Rectal smooth muscle tissue (tissue), 1 donor: Measurements from ENCODE around the gene RNF38.
A peak's percentile ranks its signal among the peaks of the same experiment; 100 is the strongest.
"Not testable (repeated sequence)": the region's sequence is repeated elsewhere in the genome, so short reads cannot be mapped to it uniquely, and the experiment has no call there.

ENCODE experiments used
- H3K27ac ChIP-seq: one replicate; pipeline ENCODE4 v1.7.0; 2013; ENCODE audit warnings: low read depth, low read length, inconsistent platforms
- H3K27me3 ChIP-seq: one replicate; pipeline ENCODE4 v1.7.0; 2013; ENCODE audit warnings: low read length; ENCODE audit not compliant: control insufficient read depth, insufficient read depth
- H3K36me3 ChIP-seq: one replicate; pipeline ENCODE4 v1.7.0; 2013; ENCODE audit warnings: low read length; ENCODE audit not compliant: control insufficient read depth, insufficient read depth
- H3K4me1 ChIP-seq: one replicate; pipeline ENCODE4 v1.7.0; 2013; ENCODE audit warnings: low read length; ENCODE audit not compliant: control insufficient read depth, insufficient read depth
- H3K4me3 ChIP-seq: one replicate; pipeline ENCODE4 v1.7.0; 2013; ENCODE audit warnings: low read length
- H3K9ac ChIP-seq: one replicate; pipeline ENCODE4 v1.7.0; 2013; ENCODE audit warnings: low read length

The RNF38 gene

GRCh38 chr9:36401164-36401740, 1.2 kb upstream of the RNF38 start:
- Histone ChIP-seq H3K9ac (peak overlapping the region; percentile 60), H3K27ac (peak overlapping the region; percentile 89), H3K4me3 (peak overlapping the region; percentile 91), H3K36me3 (no peaks in the 10 kb centered on the region), H3K27me3 (no peaks in the 10 kb centered on the region), H3K4me1 (peaks cover 7% of the 10 kb centered on the region)

GRCh38 chr9:36400332-36401163, 479 bp upstream of the RNF38 start:
- Histone ChIP-seq H3K27me3 (no peaks in the 10 kb centered on the region), H3K4me3 (peak overlapping the region; percentile 91), H3K9ac (peak overlapping the region; percentile 76), H3K27ac (peak overlapping the region; percentile 89), H3K36me3 (no peaks in the 10 kb centered on the region), H3K4me1 (peaks cover 7% of the 10 kb centered on the region)

- peak overlapping the region; percentile 31 for H3K27ac ChIP-seq
- no peaks in the 10 kb centered on the region for H3K27me3 ChIP-seq
Observed at GRCh38 chr9:36398745-36399144, 1.3 kb downstream of the RNF38 start.

GRCh38 chr9:36396985-36397384, 3.1 kb downstream of the RNF38 start:
- Histone ChIP-seq H3K4me3 (no peak overlapping the region), H3K4me1 (peaks cover 9% of the 10 kb centered on the region), H3K27me3 (no peaks in the 10 kb centered on the region), H3K9ac (no peak overlapping the region), H3K36me3 (no peaks in the 10 kb centered on the region), H3K27ac (no peak overlapping the region)

More at GRCh38 chr9:36398745-36399144, 1.3 kb downstream of the RNF38 start:
- Histone ChIP-seq H3K4me1 (peaks cover 7% of the 10 kb centered on the region), H3K9ac (no peak overlapping the region), H3K4me3 (no peak overlapping the region), H3K36me3 (no peaks in the 10 kb centered on the region)

- Histone ChIP-seq H3K27me3 (no peaks in the 10 kb centered on the region), H3K27ac (peak overlapping the region; percentile 13), H3K4me1 (peaks cover 5% of the 10 kb centered on the region), H3K36me3 (no peaks in the 10 kb centered on the region), H3K4me3 (no peak overlapping the region), H3K9ac (no peak overlapping the region)
Observed at GRCh38 chr9:36392489-36392888, 7.6 kb downstream of the RNF38 start.

- Histone ChIP-seq H3K27me3 (no peaks in the 10 kb centered on the region), H3K9ac (no peak overlapping the region), H3K27ac (no peak overlapping the region), H3K36me3 (no peaks in the 10 kb centered on the region), H3K4me3 (no peak overlapping the region), H3K4me1 (peaks cover 5% of the 10 kb centered on the region)
Observed at GRCh38 chr9:36389590-36389989, 10.5 kb downstream of the RNF38 start.

GRCh38 chr9:36386396-36386965, 13.6 kb downstream of the RNF38 start:
- H3K4me1 ChIP-seq, H3K36me3 ChIP-seq, H3K27ac ChIP-seq, H3K27me3 ChIP-seq, H3K4me3 ChIP-seq, H3K9ac ChIP-seq: not testable (repeated sequence)

- Histone ChIP-seq H3K27me3 (no peaks in the 10 kb centered on the region), H3K4me1 (no peaks in the 10 kb centered on the region), H3K27ac (no peak overlapping the region), H3K36me3 (no peaks in the 10 kb centered on the region), H3K9ac (no peak overlapping the region), H3K4me3 (no peak overlapping the region)
Observed at GRCh38 chr9:36382484-36382883, 17.6 kb downstream of the RNF38 start.

- Histone ChIP-seq H3K4me1 (no peaks in the 10 kb centered on the region), H3K9ac (no peak overlapping the region), H3K4me3 (no peak overlapping the region), H3K27ac (no peak overlapping the region), H3K27me3 (no peaks in the 10 kb centered on the region), H3K36me3 (peaks cover 6% of the 10 kb centered on the region)
Observed at GRCh38 chr9:36364577-36364976, 35.5 kb downstream of the RNF38 start.

- H3K27me3 ChIP-seq, result no peaks in the 10 kb centered on the region
- H3K4me1 ChIP-seq, result no peaks in the 10 kb centered on the region
- H3K36me3 ChIP-seq, result peaks cover 5% of the 10 kb centered on the region
- no peak overlapping the region for H3K4me3 ChIP-seq
- H3K9ac ChIP-seq, result no peak overlapping the region
- H3K27ac ChIP-seq, result no peak overlapping the region
Observed at GRCh38 chr9:36363448-36363847, 36.6 kb downstream of the RNF38 start.

- peaks cover 3% of the 10 kb centered on the region for H3K36me3 ChIP-seq
Observed at GRCh38 chr9:36358486-36358885, 41.6 kb downstream of the RNF38 start.

GRCh38 chr9:36357639-36358038, 42.4 kb downstream of the RNF38 start:
- no peaks in the 10 kb centered on the region for H3K4me1 ChIP-seq
- H3K27ac ChIP-seq, result no peak overlapping the region
- no peak overlapping the region for H3K9ac ChIP-seq
- H3K4me3 ChIP-seq, result no peak overlapping the region
- H3K27me3 ChIP-seq, result no peaks in the 10 kb centered on the region
- peaks cover 3% of the 10 kb centered on the region for H3K36me3 ChIP-seq

More at GRCh38 chr9:36358486-36358885, 41.6 kb downstream of the RNF38 start:
- Histone ChIP-seq H3K4me3 (no peak overlapping the region), H3K27me3 (no peaks in the 10 kb centered on the region), H3K4me1 (no peaks in the 10 kb centered on the region), H3K9ac (no peak overlapping the region), H3K27ac (no peak overlapping the region)
